Activated naive CD8-positive, alpha-beta T cell treated with anti-CD3 and anti-CD28 coated beads, Interleukin-2, amount 10 ng/mL, durations not matched to agents 7 days and 5 days (primary cell): Measurements from ENCODE around the gene TPX2. TPM values are rescaled to one million over a fixed set of nuclear protein-coding genes. Genes with fewer than 3 reads are reported as not detected.

Source experiments
- ATAC-seq: fragments of 150-1000 bp; cut with Tn5 transposase; one replicate; pipeline ENCODE4 v1.10.0; 2021; ENCODE audit warnings: low read depth, moderate library complexity
- POLR2A ChIA-PET: fragments of 350-600 bp; sonication (Branson Sonifier 250); formaldehyde crosslinking; loops from one replicate; lab custom pipeline; 2021; ENCODE audit warnings: antibody characterized with exemption; lab: Charles Lee
- DNase-seq: peaks from one replicate; pipeline ENCODE4 v3.0.0; 2021
- H3K27ac Mint-ChIP-seq: one replicate; pipeline ENCODE4 v1.8.0; 2022; ENCODE audit warnings: mild to moderate bottlenecking, mixed read lengths
- H3K27me3 Mint-ChIP-seq: one replicate; pipeline ENCODE4 v1.8.0; 2022; ENCODE audit warnings: mild to moderate bottlenecking, moderate library complexity, mixed read lengths
- H3K36me3 Mint-ChIP-seq: one replicate; pipeline ENCODE4 v1.8.0; 2021; ENCODE audit warnings: mild to moderate bottlenecking, mixed read lengths
- H3K4me1 Mint-ChIP-seq: one replicate; pipeline ENCODE4 v1.8.0; 2021; ENCODE audit warnings: mixed read lengths
- H3K4me3 Mint-ChIP-seq: one replicate; pipeline ENCODE4 v1.8.0; 2022; ENCODE audit warnings: mild to moderate bottlenecking, moderate library complexity, mixed read lengths
- H3K9me3 Mint-ChIP-seq: one replicate; pipeline ENCODE4 v1.8.0; 2021; ENCODE audit warnings: mixed read lengths
- total RNA-seq, 2 experiments: library from RNA; stranded (reverse); gene quantifications; one replicate each; pipeline ENCODE4 v1.2.3, GENCODE V29; 2021

TPX2 gene
- total RNA-seq, 2 experiments from 2014 or later: 111 to 114 TPM

GRCh38 chr20:31833130-31833930 lies 94.2 kb downstream of the TPX2 start:
- Mint-ChIP-seq H3K27me3 (peaks cover 4% of the 10 kb centered on the region), H3K36me3 (no peaks in the 10 kb centered on the region), H3K27ac (no peak overlapping the region), H3K4me1 (peaks cover 17% of the 10 kb centered on the region), H3K4me3 (no peak overlapping the region), H3K9me3 (no peaks in the 10 kb centered on the region)
- ATAC-seq: no peak
- DNase-seq: peak; percentile 72
- POLR2A ChIA-PET: no interaction called here

GRCh38 chr20:31833931-31834521 lies 94.9 kb downstream of the TPX2 start:
- Mint-ChIP-seq H3K27ac (no peak overlapping the region), H3K9me3 (no peaks in the 10 kb centered on the region), H3K27me3 (peaks cover 4% of the 10 kb centered on the region), H3K4me1 (peaks cover 17% of the 10 kb centered on the region), H3K36me3 (no peaks in the 10 kb centered on the region), H3K4me3 (no peak overlapping the region)
- POLR2A ChIA-PET: no interaction called here
- no peak for DNase-seq
- ATAC-seq: no peak

GRCh38 chr20:31835554-31835953 lies 96.5 kb downstream of the TPX2 start:
- Mint-ChIP-seq H3K27ac (no peak overlapping the region), H3K4me3 (no peak overlapping the region), H3K4me1 (peaks cover 17% of the 10 kb centered on the region), H3K36me3 (no peaks in the 10 kb centered on the region), H3K27me3 (peaks cover 6% of the 10 kb centered on the region), H3K9me3 (no peaks in the 10 kb centered on the region)
- no peak for DNase-seq
- ATAC-seq: peak; percentile 35
- POLR2A ChIA-PET: interaction anchor here (0.7 to 1.4 kb wide), 2 partner anchors 8 to 11 kb away, joined by 3 to 4 read pairs; no protein-coding TSS in a partner anchor

GRCh38 chr20:31835977-31836852 lies 97.1 kb downstream of the TPX2 start:
- Mint-ChIP-seq H3K27ac (no peak overlapping the region), H3K4me1 (peaks cover 17% of the 10 kb centered on the region), H3K27me3 (peaks cover 12% of the 10 kb centered on the region), H3K36me3 (no peaks in the 10 kb centered on the region), H3K9me3 (no peaks in the 10 kb centered on the region), H3K4me3 (peak overlapping the region; percentile 5)
- POLR2A ChIA-PET: interaction anchor here (0.7 to 1.4 kb wide), 2 partner anchors 9 to 10 kb away, joined by 3 to 4 read pairs; no protein-coding TSS in a partner anchor
- DNase-seq (peak; percentile 59), ATAC-seq (peak; percentile 58)

GRCh38 chr20:31836853-31837608 lies 97.9 kb downstream of the TPX2 start:
- Mint-ChIP-seq H3K4me3 (no peak overlapping the region), H3K27me3 (peaks cover 12% of the 10 kb centered on the region), H3K4me1 (peaks cover 17% of the 10 kb centered on the region), H3K36me3 (no peaks in the 10 kb centered on the region), H3K27ac (no peak overlapping the region), H3K9me3 (no peaks in the 10 kb centered on the region)
- DNase-seq (no peak), ATAC-seq (no peak)
- POLR2A ChIA-PET: interaction anchor here (1.4 kb wide), 1 partner anchor 10 kb away, joined by 4 read pairs; no protein-coding TSS in a partner anchor

GRCh38 chr20:31837896-31838397 lies 98.9 kb downstream of the TPX2 start:
- Mint-ChIP-seq H3K4me1 (peaks cover 17% of the 10 kb centered on the region), H3K9me3 (no peaks in the 10 kb centered on the region), H3K27ac (no peak overlapping the region), H3K4me3 (no peak overlapping the region), H3K36me3 (no peaks in the 10 kb centered on the region), H3K27me3 (peaks cover 12% of the 10 kb centered on the region)
- POLR2A ChIA-PET: interaction anchor here (0.6 kb wide), 1 partner anchor 55 kb away, joined by 3 read pairs; no protein-coding TSS in a partner anchor
- ATAC-seq (no peak), DNase-seq (no peak)

- ATAC-seq (no peak), DNase-seq (no peak)
- Mint-ChIP-seq H3K27me3 (peaks cover 12% of the 10 kb centered on the region), H3K36me3 (no peaks in the 10 kb centered on the region), H3K4me1 (peaks cover 17% of the 10 kb centered on the region), H3K27ac (no peak overlapping the region), H3K9me3 (no peaks in the 10 kb centered on the region), H3K4me3 (no peak overlapping the region)
- POLR2A ChIA-PET: interaction anchor here (0.6 kb wide), 1 partner anchor 56 kb away, joined by 3 read pairs; no protein-coding TSS in a partner anchor
Measured at GRCh38 chr20:31838646-31839292, 99.7 kb downstream of the TPX2 start.

- H3K36me3 Mint-ChIP-seq: no peaks in the 10 kb centered on the region
- no peak for DNase-seq
- POLR2A ChIA-PET: no interaction called here
- peaks cover 11% of the 10 kb centered on the region for H3K27me3 Mint-ChIP-seq
- no peak overlapping the region for H3K4me3 Mint-ChIP-seq
- ATAC-seq: no peak
- H3K4me1 Mint-ChIP-seq: peaks cover 17% of the 10 kb centered on the region
- H3K9me3 Mint-ChIP-seq: no peaks in the 10 kb centered on the region
- H3K27ac Mint-ChIP-seq: no peak overlapping the region
Measured at GRCh38 chr20:31839782-31840487, 100.8 kb downstream of the TPX2 start.

- POLR2A ChIA-PET: no interaction called here
- DNase-seq (no peak), ATAC-seq (no peak)
- Mint-ChIP-seq H3K4me3 (no peak overlapping the region), H3K4me1 (peaks cover 7% of the 10 kb centered on the region), H3K36me3 (no peaks in the 10 kb centered on the region), H3K27ac (no peak overlapping the region), H3K27me3 (peaks cover 10% of the 10 kb centered on the region), H3K9me3 (no peaks in the 10 kb centered on the region)
Measured at GRCh38 chr20:31840906-31841816, 102.1 kb downstream of the TPX2 start.

GRCh38 chr20:31841928-31842327 lies 102.8 kb downstream of the TPX2 start:
- H3K36me3 Mint-ChIP-seq: no peaks in the 10 kb centered on the region
- no peak for ATAC-seq
- H3K4me1 Mint-ChIP-seq: peaks cover 2% of the 10 kb centered on the region
- H3K4me3 Mint-ChIP-seq: no peak overlapping the region
- H3K27ac Mint-ChIP-seq: no peak overlapping the region
- POLR2A ChIA-PET: no interaction called here
- H3K9me3 Mint-ChIP-seq: no peaks in the 10 kb centered on the region
- DNase-seq: no peak
- peaks cover 10% of the 10 kb centered on the region for H3K27me3 Mint-ChIP-seq
